Measurements from ENCODE around the gene FOXP1. TPM values are rescaled to one million over a fixed set of nuclear protein-coding genes. Genes with fewer than 3 reads are reported as not detected.

Gene FOXP1
- total and polyA plus RNA-seq, 9 of the 15 experiments (the other 6 are each of a cell fraction or from before 2014, with no cell fraction given), result 7.7 to 34.5 (median 13.7) TPM

DNA sequence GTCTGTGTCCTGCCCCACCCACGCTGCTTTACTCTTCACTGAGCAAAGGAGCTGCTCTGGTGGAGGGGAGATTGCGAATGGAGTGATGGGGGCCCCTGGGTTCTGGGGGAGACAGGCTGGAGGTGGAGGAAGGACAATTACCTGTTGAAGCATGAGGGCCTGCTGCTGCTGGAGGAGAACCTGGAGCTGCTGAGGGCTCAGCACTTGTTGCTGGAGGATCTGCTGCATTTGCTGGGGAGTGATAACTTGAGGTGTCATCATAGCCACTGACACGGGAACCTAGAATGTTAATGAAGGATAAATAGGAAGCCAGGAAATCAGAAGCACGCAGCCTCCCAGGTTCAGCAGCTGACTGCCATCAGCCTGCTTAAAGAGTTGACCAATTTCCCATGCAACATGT, 530.0 kb downstream of the FOXP1 start:
- H3K27ac ChIP-seq (ENCODE audit: extremely low read depth, low read depth, low read length), result no peak overlapping the region
- no peaks in the 10 kb centered on the region for H3K9me1 ChIP-seq (ENCODE audit: control insufficient read depth, insufficient read depth, low read length)
- POLR2A ChIA-PET, result no interaction called here
- peaks cover 0 to 13% of the 10 kb centered on the region in 2 experiments; a peak in 3 of 5 replicates for H3K4me1 ChIP-seq (replicated peaks in 1 of 2; ENCODE audit: control insufficient read depth in 2 of 2, insufficient read depth in 2 of 2, low read length in 2 of 2)
- H3K4me3 ChIP-seq, result no peak overlapping the region
- DNase-seq (ENCODE audit: extremely low read depth in 1 of 4, low spot score in 3 of 4) (no peak), FAIRE-seq (no peak), ATAC-seq (no peak)
- no peaks in the 10 kb centered on the region for H4K20me1 ChIP-seq (replicated peaks; ENCODE audit: control insufficient read depth, insufficient read depth, low read length)
- no peak overlapping the region for H3K9ac ChIP-seq (ENCODE audit: insufficient read depth in 1 of 2, low read depth in 2 of 2, low read length in 2 of 2)
- intact Hi-C loops (cut with micrococcal nuclease) (no loop called here), in situ Hi-C loops (cut with MboI) (no loop called here)
- no peaks in the 10 kb centered on the region for H3K9me3 ChIP-seq (replicated peaks; ENCODE audit: control insufficient read depth, insufficient read depth, low read depth, low read length)
- peaks cover 16% of the 10 kb centered on the region for H3K79me2 ChIP-seq (ENCODE audit: control insufficient read depth, insufficient read depth, low read length)
- H3K27me3 ChIP-seq (ENCODE audit: control insufficient read depth in 2 of 2, insufficient read depth in 2 of 2, low read length in 2 of 2), result no peaks in the 10 kb centered on the region
- BruUV-seq (replicated peaks), result no TSS peak
- peaks cover 50% of the 10 kb centered on the region for H3K36me3 ChIP-seq (ENCODE audit: control insufficient read depth, insufficient read depth, low read length)
- CTCF ChIA-PET (ENCODE audit: low intra/inter-chr PET ratio), result no interaction called here
- WGBS (ENCODE audit: insufficient coverage, low coverage, missing lambda C conversion rate), result 71% methylated on average over 4 of the region's 4 CpGs
- TF ChIP-seq GABPA (tag; conservative IDR thresholded peaks at IDR 0.05; ENCODE audit: low read depth) (no peak), MEF2A (IDR thresholded peaks at IDR 0.05; ENCODE audit: control insufficient read depth, low read depth, low read length) (no peak), KDM5B (IDR thresholded peaks at IDR 0.05; ENCODE audit: insufficient replicate concordance, low read depth, low read length) (no peak), ZBED1 (IDR thresholded peaks at IDR 0.05) (no peak), ZC3H11A (IDR thresholded peaks at IDR 0.05; ENCODE audit: low read depth, low read length) (no peak), FOS (IDR thresholded peaks at IDR 0.05; ENCODE audit: extremely low read depth, insufficient read length) (no peak)
- no peak overlapping the region for H2AFZ ChIP-seq (ENCODE audit: low read depth, low read length)
- H3K4me2 ChIP-seq (ENCODE audit: insufficient read depth, low read length), result no peak overlapping the region

DNA sequence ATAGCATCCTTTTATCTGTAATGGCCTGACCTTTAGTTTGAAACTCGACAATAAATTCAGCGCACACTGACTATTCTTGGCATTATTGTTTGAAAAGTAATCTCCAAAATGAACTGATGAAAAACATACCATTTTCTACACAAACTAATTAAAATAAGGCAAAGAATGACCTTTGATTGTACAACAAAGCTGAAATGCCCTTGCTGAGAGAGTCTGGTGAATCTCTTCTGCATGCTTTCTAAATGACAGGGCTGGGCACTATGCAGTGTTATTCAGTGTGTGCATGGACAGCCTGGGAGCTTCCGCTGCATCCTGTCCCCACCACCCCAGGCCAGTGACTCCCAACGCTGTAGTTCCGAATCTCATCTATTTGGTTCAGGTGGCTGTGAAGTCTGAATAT, 530.8 kb downstream of the FOXP1 start:
- ATAC-seq, result no peak
- H2AFZ ChIP-seq (ENCODE audit: low read depth, low read length), result no peak overlapping the region
- DNase-seq (ENCODE audit: extremely low read depth in 1 of 4, low spot score in 3 of 4), result no peak
- FAIRE-seq, result no peak
- peaks cover 9% of the 10 kb centered on the region for H3K79me2 ChIP-seq (ENCODE audit: control insufficient read depth, insufficient read depth, low read length)
- peaks cover 55% of the 10 kb centered on the region for H3K36me3 ChIP-seq (ENCODE audit: control insufficient read depth, insufficient read depth, low read length)
- no TSS peak for BruUV-seq (replicated peaks)
- intact Hi-C loops (cut with micrococcal nuclease) (no loop called here), in situ Hi-C loops (cut with MboI) (no loop called here)
- H3K27ac ChIP-seq (ENCODE audit: extremely low read depth, low read depth, low read length), result no peak overlapping the region
- ChIA-PET CTCF (ENCODE audit: low intra/inter-chr PET ratio) (no interaction called here), POLR2A (interaction anchor here (1.5 kb wide), 1 partner anchor 8 kb away, joined by 7 read pairs; no protein-coding TSS in a partner anchor)
- H3K4me2 ChIP-seq (ENCODE audit: insufficient read depth, low read length), result no peak overlapping the region
- H3K4me3 ChIP-seq, result no peak overlapping the region
- peaks cover 0 to 13% of the 10 kb centered on the region in 2 experiments; a peak in 3 of 5 replicates for H3K4me1 ChIP-seq (replicated peaks in 1 of 2; ENCODE audit: control insufficient read depth in 2 of 2, insufficient read depth in 2 of 2, low read length in 2 of 2)
- no peaks in the 10 kb centered on the region for H3K27me3 ChIP-seq (ENCODE audit: control insufficient read depth in 2 of 2, insufficient read depth in 2 of 2, low read length in 2 of 2)
- no peaks in the 10 kb centered on the region for H3K9me3 ChIP-seq (replicated peaks; ENCODE audit: control insufficient read depth, insufficient read depth, low read depth, low read length)
- 83% methylated on average over 4 of the region's 5 CpGs for WGBS (ENCODE audit: insufficient coverage, low coverage, missing lambda C conversion rate)
- no peak overlapping the region for H3K9ac ChIP-seq (ENCODE audit: insufficient read depth in 1 of 2, low read depth in 2 of 2, low read length in 2 of 2)
- H3K9me1 ChIP-seq (ENCODE audit: control insufficient read depth, insufficient read depth, low read length), result no peaks in the 10 kb centered on the region
- H4K20me1 ChIP-seq (replicated peaks; ENCODE audit: control insufficient read depth, insufficient read depth, low read length), result no peaks in the 10 kb centered on the region
- no peak for TF ChIP-seq CSDE1 (IDR thresholded peaks at IDR 0.05)
